Measurements from ENCODE around the gene GSTO1.

DNA sequence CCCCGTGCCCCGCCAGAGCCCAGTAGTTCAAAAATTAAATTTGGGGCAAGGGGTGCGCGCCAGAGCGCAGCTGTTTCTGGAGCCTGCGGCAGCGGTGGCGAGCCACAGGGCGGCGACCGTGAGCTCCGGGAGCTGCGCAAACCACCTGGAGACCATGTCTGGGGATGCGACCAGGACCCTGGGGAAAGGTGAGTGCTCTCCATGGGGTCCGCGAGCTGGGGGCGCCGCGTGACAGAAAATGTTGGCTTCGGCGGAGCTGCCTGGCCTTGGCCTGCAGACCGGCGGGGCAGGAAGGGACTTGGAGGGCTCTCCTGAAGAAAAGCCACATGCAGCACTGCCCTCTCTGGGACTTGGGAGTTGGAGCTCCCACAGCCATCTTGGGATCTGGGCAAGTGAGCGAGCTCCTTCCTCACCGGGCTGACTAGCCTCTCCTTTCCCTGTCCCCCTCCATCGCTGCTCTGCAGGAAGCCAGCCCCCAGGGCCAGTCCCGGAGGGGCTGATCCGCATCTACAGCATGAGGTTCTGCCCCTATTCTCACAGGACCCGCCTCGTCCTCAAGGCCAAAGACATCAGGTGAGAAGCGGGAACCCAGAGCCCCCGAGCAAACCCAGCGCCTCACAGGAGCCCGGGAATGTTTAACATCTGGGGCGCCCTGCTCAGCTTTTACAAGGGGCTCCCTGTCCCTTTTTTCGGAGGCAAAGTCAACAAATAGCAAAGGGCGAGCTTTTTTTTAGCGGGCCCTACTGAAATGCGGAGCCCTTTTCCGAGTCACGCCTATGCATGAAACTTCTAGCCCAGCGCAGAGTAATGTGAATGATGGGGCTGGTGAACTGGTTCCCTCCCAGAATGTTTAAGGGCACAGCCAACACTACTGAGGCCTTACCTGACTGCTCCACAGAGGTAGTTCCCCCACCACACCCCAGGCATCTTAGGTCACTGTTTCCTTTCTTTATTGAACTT is 20.4 kb downstream of the GSTO1 start:
- TF ChIP-seq, protein P1, sequence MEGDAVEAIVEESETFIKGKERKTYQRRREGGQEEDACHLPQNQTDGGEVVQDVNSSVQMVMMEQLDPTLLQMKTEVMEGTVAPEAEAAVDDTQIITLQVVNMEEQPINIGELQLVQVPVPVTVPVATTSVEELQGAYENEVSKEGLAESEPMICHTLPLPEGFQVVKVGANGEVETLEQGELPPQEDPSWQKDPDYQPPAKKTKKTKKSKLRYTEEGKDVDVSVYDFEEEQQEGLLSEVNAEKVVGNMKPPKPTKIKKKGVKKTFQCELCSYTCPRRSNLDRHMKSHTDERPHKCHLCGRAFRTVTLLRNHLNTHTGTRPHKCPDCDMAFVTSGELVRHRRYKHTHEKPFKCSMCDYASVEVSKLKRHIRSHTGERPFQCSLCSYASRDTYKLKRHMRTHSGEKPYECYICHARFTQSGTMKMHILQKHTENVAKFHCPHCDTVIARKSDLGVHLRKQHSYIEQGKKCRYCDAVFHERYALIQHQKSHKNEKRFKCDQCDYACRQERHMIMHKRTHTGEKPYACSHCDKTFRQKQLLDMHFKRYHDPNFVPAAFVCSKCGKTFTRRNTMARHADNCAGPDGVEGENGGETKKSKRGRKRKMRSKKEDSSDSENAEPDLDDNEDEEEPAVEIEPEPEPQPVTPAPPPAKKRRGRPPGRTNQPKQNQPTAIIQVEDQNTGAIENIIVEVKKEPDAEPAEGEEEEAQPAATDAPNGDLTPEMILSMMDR (tag by site-specific recombination; IDR thresholded peaks at IDR 0.05): peak; percentile 86
- TF ChIP-seq ZNF274 (IDR thresholded peaks at IDR 0.05; ENCODE audit: low read length) (no peak), ZNF274 (tag by site-specific recombination; IDR thresholded peaks at IDR 0.05; ENCODE audit: borderline replicate concordance) (no peak), ZNF266 (tag by site-specific recombination; IDR thresholded peaks at IDR 0.05; ENCODE audit: low read depth) (no peak), SP2 (tag by site-specific recombination; IDR thresholded peaks at IDR 0.05) (no peak), YY1 (tag by site-specific recombination; IDR thresholded peaks at IDR 0.05) (0 out of 2 replicates have a peak, but pooled peaks have one; percentile 27)
